ENCODE measurements around the gene RAB35. TPM values are rescaled to one million over a fixed set of nuclear protein-coding genes. Genes with fewer than 3 reads are reported as not detected.

Gene RAB35
- total RNA-seq, 1 experiment from 2014 or later, result 62.0 TPM

- DNase-seq (ENCODE audit: low read depth, low spot score), result no peak
- intact Hi-C loops (cut with micrococcal nuclease; ENCODE audit: unreplicated experiment), result no loop called here
Measured at GRCh38 chr12:120126635-120127005, 10.1 kb upstream of the RAB35 start.

DNA sequence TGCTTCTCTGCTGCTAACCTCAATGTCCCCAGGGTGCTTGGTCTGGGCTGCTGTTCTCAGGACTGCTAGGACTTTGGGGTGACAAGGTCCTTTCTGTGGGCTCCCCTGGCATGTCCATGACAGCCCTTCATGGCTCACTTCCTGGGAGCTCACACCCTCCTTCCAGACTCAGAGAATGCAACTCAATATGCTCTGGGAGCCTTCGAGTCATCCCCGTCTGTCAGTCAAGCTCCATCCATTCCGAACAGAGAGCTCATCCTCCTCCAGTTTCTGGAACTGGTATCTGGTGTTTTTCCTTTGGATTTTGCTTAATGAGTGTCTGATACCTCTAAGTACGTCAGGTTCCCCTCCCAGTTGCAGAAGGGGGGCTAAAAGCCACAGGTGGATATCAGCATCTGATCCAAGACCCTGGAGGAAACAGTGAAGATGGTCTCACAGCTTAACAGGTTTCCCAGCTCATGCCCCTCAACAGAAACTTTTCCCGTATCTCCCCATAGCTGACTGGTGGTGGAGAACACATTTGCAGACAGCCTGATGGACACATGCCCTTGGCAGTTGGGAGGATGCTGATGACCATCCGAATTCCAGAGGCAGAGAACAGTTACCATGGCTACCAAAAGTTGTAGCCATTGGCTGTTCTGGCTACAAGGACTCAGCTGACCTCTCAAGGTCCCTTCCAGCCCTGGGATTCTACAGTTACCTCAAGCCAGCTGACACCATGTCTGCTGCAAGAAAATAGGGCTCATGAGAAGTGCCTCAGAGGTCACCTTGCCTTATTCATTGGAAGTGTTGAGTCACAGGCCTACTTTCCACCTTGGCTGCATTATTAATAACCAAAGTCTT, 9.5 kb upstream of the RAB35 start:
- BruUV-seq (replicated peaks), result no TSS peak
- ATAC-seq, result no peak
- Histone ChIP-seq H3K27me3 (ENCODE audit: control insufficient read depth, insufficient read depth, low read length) (no peaks in the 10 kb centered on the region), H3K27ac (ENCODE audit: low read length) (no peak overlapping the region), H3K36me3 (ENCODE audit: control insufficient read depth, insufficient read depth, low read length) (peaks cover 28% of the 10 kb centered on the region), H3K4me1 (ENCODE audit: control insufficient read depth, insufficient read depth, low read length) (no peaks in the 10 kb centered on the region), H3K9me3 (ENCODE audit: control insufficient read depth, insufficient read depth, low read depth, low read length) (no peaks in the 10 kb centered on the region), H3K4me3 (ENCODE audit: low read depth in 2 of 2, low read length in 2 of 2) (no peak overlapping the region)
- POLR2A ChIA-PET, result interaction anchor here (0.6 kb wide), 1 partner anchor 9 kb away, joined by 6 read pairs; no protein-coding TSS in a partner anchor
- in situ Hi-C loops (cut with HindIII; ENCODE audit: low pct_unique_long_range_greater_than_20kb, low sequenced_read_pairs) (no loop called here), intact Hi-C loops (cut with micrococcal nuclease; ENCODE audit: unreplicated experiment) (no loop called here)
- TF ChIP-seq, protein P1, sequence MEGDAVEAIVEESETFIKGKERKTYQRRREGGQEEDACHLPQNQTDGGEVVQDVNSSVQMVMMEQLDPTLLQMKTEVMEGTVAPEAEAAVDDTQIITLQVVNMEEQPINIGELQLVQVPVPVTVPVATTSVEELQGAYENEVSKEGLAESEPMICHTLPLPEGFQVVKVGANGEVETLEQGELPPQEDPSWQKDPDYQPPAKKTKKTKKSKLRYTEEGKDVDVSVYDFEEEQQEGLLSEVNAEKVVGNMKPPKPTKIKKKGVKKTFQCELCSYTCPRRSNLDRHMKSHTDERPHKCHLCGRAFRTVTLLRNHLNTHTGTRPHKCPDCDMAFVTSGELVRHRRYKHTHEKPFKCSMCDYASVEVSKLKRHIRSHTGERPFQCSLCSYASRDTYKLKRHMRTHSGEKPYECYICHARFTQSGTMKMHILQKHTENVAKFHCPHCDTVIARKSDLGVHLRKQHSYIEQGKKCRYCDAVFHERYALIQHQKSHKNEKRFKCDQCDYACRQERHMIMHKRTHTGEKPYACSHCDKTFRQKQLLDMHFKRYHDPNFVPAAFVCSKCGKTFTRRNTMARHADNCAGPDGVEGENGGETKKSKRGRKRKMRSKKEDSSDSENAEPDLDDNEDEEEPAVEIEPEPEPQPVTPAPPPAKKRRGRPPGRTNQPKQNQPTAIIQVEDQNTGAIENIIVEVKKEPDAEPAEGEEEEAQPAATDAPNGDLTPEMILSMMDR (IDR thresholded peaks at IDR 0.05), result no peak
- TF ChIP-seq REST (IDR thresholded peaks at IDR 0.05; ENCODE audit: insufficient read depth in 1 of 2, low read depth in 2 of 2, low read length in 1 of 2), result no peak
- TF ChIP-seq TCF7L2 (IDR thresholded peaks at IDR 0.05; ENCODE audit: low read depth, low read length), result no peak
- TF ChIP-seq SIN3A (IDR thresholded peaks at IDR 0.05; ENCODE audit: borderline replicate concordance, insufficient read depth, low read depth, low read length), result no peak
- no peak for TF ChIP-seq POLR2AphosphoS5 (IDR thresholded peaks at IDR 0.05; ENCODE audit: low read depth, low read length)
- CTCF ChIA-PET, result no interaction called here
- DNase-seq (ENCODE audit: low read depth, low spot score), result no peak

More at GRCh38 chr12:120126635-120127005, 10.1 kb upstream of the RAB35 start:
- H3K36me3 ChIP-seq (ENCODE audit: control insufficient read depth, insufficient read depth, low read length), result peaks cover 34% of the 10 kb centered on the region
- TF ChIP-seq TCF7L2 (IDR thresholded peaks at IDR 0.05; ENCODE audit: low read depth, low read length) (no peak), POLR2AphosphoS5 (IDR thresholded peaks at IDR 0.05; ENCODE audit: low read depth, low read length) (no peak), REST (IDR thresholded peaks at IDR 0.05; ENCODE audit: insufficient read depth in 1 of 2, low read depth in 2 of 2, low read length in 1 of 2) (no peak), SIN3A (IDR thresholded peaks at IDR 0.05; ENCODE audit: borderline replicate concordance, insufficient read depth, low read depth, low read length) (no peak)
- TF ChIP-seq, protein P1 (IDR thresholded peaks at IDR 0.05), result no peak
- no peaks in the 10 kb centered on the region for H3K27me3 ChIP-seq (ENCODE audit: control insufficient read depth, insufficient read depth, low read length)
- H3K27ac ChIP-seq (ENCODE audit: low read length), result no peak overlapping the region
- in situ Hi-C loops (cut with HindIII; ENCODE audit: low pct_unique_long_range_greater_than_20kb, low sequenced_read_pairs), result no loop called here
- no peak overlapping the region for H3K4me3 ChIP-seq (ENCODE audit: low read depth in 2 of 2, low read length in 2 of 2)
- H3K9me3 ChIP-seq (ENCODE audit: control insufficient read depth, insufficient read depth, low read depth, low read length), result no peaks in the 10 kb centered on the region
- ChIA-PET CTCF (no interaction called here), POLR2A (interaction anchor here (0.6 kb wide), 1 partner anchor 9 kb away, joined by 6 read pairs; no protein-coding TSS in a partner anchor)
- BruUV-seq (replicated peaks), result no TSS peak
- H3K4me1 ChIP-seq (ENCODE audit: control insufficient read depth, insufficient read depth, low read length), result no peaks in the 10 kb centered on the region
- ATAC-seq, result no peak

Measured in Panc1 (cell line).